ENCODE data around the gene CCSER1. TPM values are rescaled to one million over a fixed set of nuclear protein-coding genes. Genes with fewer than 3 reads are reported as not detected.

The CCSER1 gene
- total and polyA plus RNA-seq, 9 donors = 0.21 to 8.3 (median 3.2) TPM

DNA sequence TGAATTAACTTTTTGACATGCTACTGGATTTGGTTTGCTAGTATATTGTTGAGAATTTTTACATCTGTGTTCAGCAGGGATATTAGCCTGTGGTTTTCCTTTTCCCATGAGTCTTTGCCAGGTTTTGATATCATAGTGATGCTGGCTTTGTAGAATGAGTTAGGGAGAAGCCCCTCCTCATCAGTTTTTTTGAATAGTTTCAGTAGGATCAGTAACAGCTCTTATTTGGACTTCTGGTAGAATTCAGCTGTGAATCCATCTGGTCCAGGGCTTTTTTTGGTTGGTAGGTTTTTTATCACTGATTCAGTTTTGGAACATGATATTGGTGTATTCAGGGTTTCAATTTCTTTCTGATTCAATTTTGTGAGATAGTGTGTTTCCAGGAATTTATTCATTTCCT, 1386.1 kb downstream of the CCSER1 start:
- no peak overlapping the region for H3K27ac ChIP-seq
- TF ChIP-seq EP300 (IDR thresholded peaks at IDR 0.05) (no peak), POLR2A (IDR thresholded peaks at IDR 0.05) (no peak)
- TF ChIP-seq, protein P1, sequence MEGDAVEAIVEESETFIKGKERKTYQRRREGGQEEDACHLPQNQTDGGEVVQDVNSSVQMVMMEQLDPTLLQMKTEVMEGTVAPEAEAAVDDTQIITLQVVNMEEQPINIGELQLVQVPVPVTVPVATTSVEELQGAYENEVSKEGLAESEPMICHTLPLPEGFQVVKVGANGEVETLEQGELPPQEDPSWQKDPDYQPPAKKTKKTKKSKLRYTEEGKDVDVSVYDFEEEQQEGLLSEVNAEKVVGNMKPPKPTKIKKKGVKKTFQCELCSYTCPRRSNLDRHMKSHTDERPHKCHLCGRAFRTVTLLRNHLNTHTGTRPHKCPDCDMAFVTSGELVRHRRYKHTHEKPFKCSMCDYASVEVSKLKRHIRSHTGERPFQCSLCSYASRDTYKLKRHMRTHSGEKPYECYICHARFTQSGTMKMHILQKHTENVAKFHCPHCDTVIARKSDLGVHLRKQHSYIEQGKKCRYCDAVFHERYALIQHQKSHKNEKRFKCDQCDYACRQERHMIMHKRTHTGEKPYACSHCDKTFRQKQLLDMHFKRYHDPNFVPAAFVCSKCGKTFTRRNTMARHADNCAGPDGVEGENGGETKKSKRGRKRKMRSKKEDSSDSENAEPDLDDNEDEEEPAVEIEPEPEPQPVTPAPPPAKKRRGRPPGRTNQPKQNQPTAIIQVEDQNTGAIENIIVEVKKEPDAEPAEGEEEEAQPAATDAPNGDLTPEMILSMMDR (IDR thresholded peaks at IDR 0.05) = no peak
- DNase-seq = no peak
- intact Hi-C loops (cut with DNase I) = no loop called here
- no peaks in the 10 kb centered on the region for H3K4me1 ChIP-seq (ENCODE audit: insufficient read depth)
- no peaks in the 10 kb centered on the region for H3K9me3 ChIP-seq
- no peaks in the 10 kb centered on the region for H3K27me3 ChIP-seq
- H3K4me3 ChIP-seq = no peak overlapping the region
- no peaks in the 10 kb centered on the region for H3K36me3 ChIP-seq

DNA sequence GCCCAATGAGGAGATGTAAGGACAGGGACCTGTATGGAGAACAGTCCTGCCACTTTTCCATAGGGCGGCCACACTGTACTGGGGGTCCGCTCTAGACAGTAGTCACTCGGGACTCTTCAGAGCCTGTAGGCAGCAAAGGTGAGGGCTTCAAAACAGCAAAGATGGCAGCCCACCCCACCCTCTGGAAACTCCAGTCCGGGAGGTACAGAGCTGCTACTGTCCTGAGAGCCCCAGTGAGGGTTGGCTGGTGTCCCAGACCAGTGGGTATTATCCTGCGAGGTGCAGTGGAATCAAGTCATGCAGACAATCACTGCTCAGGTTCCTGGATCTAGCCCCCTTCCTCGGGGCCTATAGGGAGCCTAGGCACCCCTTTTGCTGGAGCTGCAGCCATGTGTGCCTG, 1392.0 kb downstream of the CCSER1 start:
- H3K36me3 ChIP-seq = no peaks in the 10 kb centered on the region
- TF ChIP-seq POLR2A (IDR thresholded peaks at IDR 0.05) (no peak), EP300 (IDR thresholded peaks at IDR 0.05) (no peak)
- TF ChIP-seq, protein P1 (IDR thresholded peaks at IDR 0.05) = no peak
- no peaks in the 10 kb centered on the region for H3K9me3 ChIP-seq
- intact Hi-C loops (cut with DNase I) = no loop called here
- no peak overlapping the region for H3K27ac ChIP-seq
- DNase-seq = no peak
- no peaks in the 10 kb centered on the region for H3K4me1 ChIP-seq (ENCODE audit: insufficient read depth)
- WGBS, 3 donors = 91 to 98% (median 95%) methylated on average over 6 of the region's 6 CpGs
- no peak overlapping the region for H3K4me3 ChIP-seq
- H3K27me3 ChIP-seq = no peaks in the 10 kb centered on the region

DNA sequence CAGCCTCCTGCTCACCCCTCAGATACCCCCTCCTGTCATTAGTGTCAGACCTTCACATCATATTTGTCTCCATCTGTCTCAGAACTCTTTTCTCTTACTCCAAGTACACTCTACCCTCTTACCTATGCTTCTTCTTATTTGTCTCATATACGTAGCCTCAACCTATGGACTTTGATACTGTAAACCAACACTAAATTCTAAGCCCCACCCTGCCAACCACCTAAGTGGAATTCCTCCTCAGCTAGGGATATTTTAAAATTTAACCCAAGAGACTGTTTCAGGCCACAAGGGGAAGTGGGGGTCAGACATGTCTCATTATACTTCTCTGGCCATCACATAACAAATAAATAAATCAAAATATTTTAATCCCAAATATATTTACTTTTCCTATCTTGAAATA, 1398.4 kb downstream of the CCSER1 start:
- no peaks in the 10 kb centered on the region for H3K27me3 ChIP-seq
- no peaks in the 10 kb centered on the region for H3K9me3 ChIP-seq
- intact Hi-C loops (cut with DNase I) = no loop called here
- H3K27ac ChIP-seq = no peak overlapping the region
- TF ChIP-seq, protein P1 (IDR thresholded peaks at IDR 0.05) = no peak
- no peak for TF ChIP-seq EP300 (IDR thresholded peaks at IDR 0.05)
- no peak overlapping the region for H3K4me3 ChIP-seq
- H3K36me3 ChIP-seq = no peaks in the 10 kb centered on the region
- 84 to 86% (median 86%) methylated on average over 1 of the region's 1 CpG for WGBS, 3 donors
- no peak for DNase-seq
- H3K4me1 ChIP-seq (ENCODE audit: insufficient read depth) = no peaks in the 10 kb centered on the region

DNA sequence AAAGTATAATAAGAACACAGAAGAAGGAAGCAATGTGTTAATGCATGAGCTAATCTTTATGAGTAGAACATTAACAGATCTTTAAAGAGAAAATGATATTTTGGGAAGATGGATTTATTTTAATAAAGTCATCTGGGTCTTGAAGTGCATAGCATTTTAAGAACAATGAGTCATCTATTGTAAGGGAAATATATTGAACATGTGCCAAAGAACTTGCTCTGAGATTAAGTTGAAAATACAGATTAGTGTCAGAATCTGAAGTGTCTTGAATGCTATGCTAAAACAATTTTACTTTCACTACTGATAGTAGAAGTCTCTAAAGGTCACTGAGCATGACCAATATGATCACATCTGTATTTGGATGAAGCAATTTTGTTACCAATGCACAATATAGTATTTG, 1399.9 kb downstream of the CCSER1 start:
- no peaks in the 10 kb centered on the region for H3K9me3 ChIP-seq
- no peak for DNase-seq
- no peak for TF ChIP-seq POLR2A (IDR thresholded peaks at IDR 0.05)
- TF ChIP-seq, protein P1 (IDR thresholded peaks at IDR 0.05) = no peak
- no peak for TF ChIP-seq EP300 (IDR thresholded peaks at IDR 0.05)
- no peaks in the 10 kb centered on the region for H3K4me1 ChIP-seq (ENCODE audit: insufficient read depth)
- no peak overlapping the region for H3K27ac ChIP-seq
- no peak overlapping the region for H3K4me3 ChIP-seq
- intact Hi-C loops (cut with DNase I) = no loop called here
- H3K36me3 ChIP-seq = no peaks in the 10 kb centered on the region
- H3K27me3 ChIP-seq = no peaks in the 10 kb centered on the region

DNA sequence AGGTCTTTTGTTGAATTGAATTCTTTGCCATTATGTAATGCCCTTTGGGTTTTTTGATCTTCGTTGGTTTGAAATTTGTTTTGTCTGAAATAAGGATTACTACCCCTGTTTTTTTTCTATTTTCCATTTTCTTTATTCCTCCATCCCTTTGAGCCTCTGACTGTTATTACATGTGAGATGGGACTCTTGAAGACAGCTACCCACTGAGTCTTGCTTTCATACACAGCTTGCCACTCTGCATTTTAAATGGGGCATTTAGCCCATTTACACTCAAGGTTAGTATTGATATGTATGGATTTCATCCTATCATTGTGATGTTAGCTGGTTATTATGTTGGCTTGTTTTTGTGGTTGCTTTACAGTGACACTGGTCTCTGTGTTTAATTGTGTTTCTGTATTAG, 1440.4 kb downstream of the CCSER1 start:
- intact Hi-C loops (cut with DNase I) = no loop called here

More for the DNA sequence above, 1440.4 kb downstream of the CCSER1 start:
- 21 to 43% (median 39%) methylated on average over 1 of the region's 1 CpG for WGBS, 3 donors
- no peaks in the 10 kb centered on the region for H3K9me3 ChIP-seq
- TF ChIP-seq EP300 (IDR thresholded peaks at IDR 0.05) (no peak), POLR2A (IDR thresholded peaks at IDR 0.05) (no peak)
- TF ChIP-seq, protein P1 (IDR thresholded peaks at IDR 0.05) = no peak
- H3K4me3 ChIP-seq = no peak overlapping the region
- H3K27me3 ChIP-seq = no peaks in the 10 kb centered on the region
- H3K4me1 ChIP-seq (ENCODE audit: insufficient read depth) = no peaks in the 10 kb centered on the region
- no peak for DNase-seq
- H3K27ac ChIP-seq = no peak overlapping the region
- H3K36me3 ChIP-seq = no peaks in the 10 kb centered on the region
